Adipocyte (in vitro differentiated cells): ENCODE measurements around the gene CCDC40.

Experiments used
- DNase-seq: peaks from one replicate; pipeline ENCODE4 v3.0.0-alpha.2; 2015; ENCODE audit warnings: low read depth
- H3K27me3 ChIP-seq: replicated peaks from 2 replicates; pipeline ENCODE4 v1.7.0; 2013; ENCODE audit warnings: mild to moderate bottlenecking, low read length, moderate library complexity; ENCODE audit not compliant: control insufficient read depth, insufficient read depth
- H3K36me3 ChIP-seq: 2 replicates; pipeline ENCODE4 v1.7.0; 2013; ENCODE audit warnings: low read length, mild to moderate bottlenecking, moderate library complexity; ENCODE audit not compliant: control insufficient read depth, insufficient read depth, severe bottlenecking
- H3K4me1 ChIP-seq: 2 replicates; pipeline ENCODE4 v1.7.0; 2013; ENCODE audit warnings: mild to moderate bottlenecking, low read length, moderate library complexity; ENCODE audit not compliant: control insufficient read depth, insufficient read depth
- H3K4me3 ChIP-seq: 2 replicates; pipeline ENCODE4 v1.7.0; 2013; ENCODE audit warnings: mild to moderate bottlenecking, low read length, moderate library complexity
- H3K9ac ChIP-seq: 2 replicates; pipeline ENCODE4 v1.7.0; 2013; ENCODE audit warnings: mild to moderate bottlenecking, low read length, moderate library complexity
- H3K9me3 ChIP-seq: 2 replicates; pipeline ENCODE4 v1.7.0; 2013; ENCODE audit warnings: mild to moderate bottlenecking, low read length, moderate library complexity; ENCODE audit not compliant: control insufficient read depth

The CCDC40 gene

GRCh38 chr17:80060644-80061043 is 24.2 kb downstream of the CCDC40 start:
- Histone ChIP-seq H3K4me1 (peaks cover 16% of the 10 kb centered on the region), H3K27me3 (no peaks in the 10 kb centered on the region), H3K36me3 (peaks cover 9% of the 10 kb centered on the region), H3K9ac (no peak overlapping the region), H3K4me3 (no peak overlapping the region), H3K9me3 (no peaks in the 10 kb centered on the region)
- no peak for DNase-seq

- Histone ChIP-seq H3K9me3 (no peaks in the 10 kb centered on the region), H3K27me3 (no peaks in the 10 kb centered on the region), H3K9ac (no peak overlapping the region), H3K4me1 (peaks cover 16% of the 10 kb centered on the region), H3K4me3 (no peak overlapping the region), H3K36me3 (peaks cover 9% of the 10 kb centered on the region)
- no peak for DNase-seq
These were observed 25.0 kb downstream of the CCDC40 start for GRCh38 chr17:80061421-80061820.

- DNase-seq: peak; percentile 9
- Histone ChIP-seq H3K36me3 (peaks cover 1% of the 10 kb centered on the region), H3K9ac (peak overlapping the region; percentile 2), H3K4me1 (peaks cover 25% of the 10 kb centered on the region), H3K27me3 (no peaks in the 10 kb centered on the region), H3K4me3 (no peak overlapping the region), H3K9me3 (no peaks in the 10 kb centered on the region)
These were observed 27.6 kb downstream of the CCDC40 start for GRCh38 chr17:80063830-80064585.

GRCh38 chr17:80064696-80065095 is 28.3 kb downstream of the CCDC40 start:
- Histone ChIP-seq H3K4me3 (no peak overlapping the region), H3K9ac (no peak overlapping the region), H3K4me1 (peaks cover 32% of the 10 kb centered on the region), H3K9me3 (no peaks in the 10 kb centered on the region), H3K27me3 (no peaks in the 10 kb centered on the region), H3K36me3 (no peaks in the 10 kb centered on the region)
- DNase-seq: no peak

GRCh38 chr17:80065478-80066170 is 29.2 kb downstream of the CCDC40 start:
- H3K4me3 ChIP-seq: no peak overlapping the region
- H3K9me3 ChIP-seq: no peaks in the 10 kb centered on the region
- no peaks in the 10 kb centered on the region for H3K36me3 ChIP-seq
- no peak for DNase-seq
- no peaks in the 10 kb centered on the region for H3K27me3 ChIP-seq
- H3K4me1 ChIP-seq: peaks cover 40% of the 10 kb centered on the region
- no peak overlapping the region for H3K9ac ChIP-seq

GRCh38 chr17:80067393-80067986 is 31.0 kb downstream of the CCDC40 start:
- Histone ChIP-seq H3K27me3 (no peaks in the 10 kb centered on the region), H3K4me1 (peaks cover 51% of the 10 kb centered on the region), H3K9me3 (no peaks in the 10 kb centered on the region), H3K9ac (no peak overlapping the region), H3K36me3 (no peaks in the 10 kb centered on the region), H3K4me3 (no peak overlapping the region)
- no peak for DNase-seq

GRCh38 chr17:80068301-80069222 is 32.1 kb downstream of the CCDC40 start:
- DNase-seq: peak; percentile 68
- no peaks in the 10 kb centered on the region for H3K36me3 ChIP-seq
- no peaks in the 10 kb centered on the region for H3K9me3 ChIP-seq
- H3K27me3 ChIP-seq: no peaks in the 10 kb centered on the region
- H3K9ac ChIP-seq: peak overlapping the region; percentile 3
- peaks cover 46% of the 10 kb centered on the region for H3K4me1 ChIP-seq
- H3K4me3 ChIP-seq: peak overlapping the region; percentile 8

GRCh38 chr17:80070375-80071115 is 34.1 kb downstream of the CCDC40 start:
- H3K36me3 ChIP-seq: no peaks in the 10 kb centered on the region
- peak overlapping the region; percentile 83 for H3K9ac ChIP-seq
- DNase-seq: no peak
- peak overlapping the region; percentile 75 for H3K4me3 ChIP-seq
- H3K9me3 ChIP-seq: no peaks in the 10 kb centered on the region
- H3K27me3 ChIP-seq: no peaks in the 10 kb centered on the region
- peaks cover 34% of the 10 kb centered on the region for H3K4me1 ChIP-seq

GRCh38 chr17:80071116-80071841 is 34.8 kb downstream of the CCDC40 start:
- DNase-seq: no peak
- Histone ChIP-seq H3K9ac (peak overlapping the region; percentile 83), H3K9me3 (no peaks in the 10 kb centered on the region), H3K4me1 (peaks cover 34% of the 10 kb centered on the region), H3K36me3 (no peaks in the 10 kb centered on the region), H3K4me3 (peak overlapping the region; percentile 75), H3K27me3 (no peaks in the 10 kb centered on the region)

GRCh38 chr17:80072410-80072809 is 36.0 kb downstream of the CCDC40 start:
- Histone ChIP-seq H3K9ac (no peak overlapping the region), H3K27me3 (no peaks in the 10 kb centered on the region), H3K4me1 (peaks cover 34% of the 10 kb centered on the region), H3K9me3 (peaks cover under 1% of the 10 kb centered on the region), H3K4me3 (no peak overlapping the region), H3K36me3 (no peaks in the 10 kb centered on the region)
- DNase-seq: no peak
